ENCODE measurements around the gene NUBPL.
"Not testable (repeated sequence)": the region's sequence is repeated elsewhere in the genome, so short reads cannot be mapped to it uniquely, and the experiment has no call there.

NUBPL gene

DNA sequence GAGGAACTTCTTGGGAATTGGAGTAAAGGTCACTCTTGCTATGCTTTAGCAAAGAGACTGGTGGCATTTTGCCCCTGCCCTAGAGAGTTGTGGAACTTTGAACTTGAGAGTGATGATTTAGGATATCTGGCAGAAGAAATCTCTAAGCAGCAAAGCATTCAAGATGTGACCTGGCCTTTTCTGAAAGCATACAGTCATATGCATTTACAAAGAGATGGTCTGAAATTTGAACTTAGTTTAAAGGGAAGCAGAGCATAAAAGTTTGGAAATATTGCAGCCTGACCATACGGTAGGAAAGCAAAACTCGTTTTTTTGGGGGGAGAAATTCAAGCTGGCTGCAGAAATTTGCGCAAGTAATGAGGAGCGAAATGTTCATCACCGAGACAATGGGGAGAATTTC lies 60.9 kb downstream of the NUBPL start:
- Histone ChIP-seq H3K4me3 (ENCODE audit: low read depth in 1 of 2, low read length in 1 of 2) (no peak overlapping the region), H3K27me3 (no peaks in the 10 kb centered on the region), H3K9me3 (peaks cover 15% of the 10 kb centered on the region), H3K4me1 (ENCODE audit: control insufficient read depth in 1 of 2, insufficient read depth in 1 of 2, low read depth in 1 of 2, low read length in 1 of 2) (no peaks in the 10 kb centered on the region), H3K36me3 (no peaks in the 10 kb centered on the region), H3K27ac (no peak overlapping the region)
- TF ChIP-seq, protein P1, sequence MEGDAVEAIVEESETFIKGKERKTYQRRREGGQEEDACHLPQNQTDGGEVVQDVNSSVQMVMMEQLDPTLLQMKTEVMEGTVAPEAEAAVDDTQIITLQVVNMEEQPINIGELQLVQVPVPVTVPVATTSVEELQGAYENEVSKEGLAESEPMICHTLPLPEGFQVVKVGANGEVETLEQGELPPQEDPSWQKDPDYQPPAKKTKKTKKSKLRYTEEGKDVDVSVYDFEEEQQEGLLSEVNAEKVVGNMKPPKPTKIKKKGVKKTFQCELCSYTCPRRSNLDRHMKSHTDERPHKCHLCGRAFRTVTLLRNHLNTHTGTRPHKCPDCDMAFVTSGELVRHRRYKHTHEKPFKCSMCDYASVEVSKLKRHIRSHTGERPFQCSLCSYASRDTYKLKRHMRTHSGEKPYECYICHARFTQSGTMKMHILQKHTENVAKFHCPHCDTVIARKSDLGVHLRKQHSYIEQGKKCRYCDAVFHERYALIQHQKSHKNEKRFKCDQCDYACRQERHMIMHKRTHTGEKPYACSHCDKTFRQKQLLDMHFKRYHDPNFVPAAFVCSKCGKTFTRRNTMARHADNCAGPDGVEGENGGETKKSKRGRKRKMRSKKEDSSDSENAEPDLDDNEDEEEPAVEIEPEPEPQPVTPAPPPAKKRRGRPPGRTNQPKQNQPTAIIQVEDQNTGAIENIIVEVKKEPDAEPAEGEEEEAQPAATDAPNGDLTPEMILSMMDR (IDR thresholded peaks at IDR 0.05): no peak

DNA sequence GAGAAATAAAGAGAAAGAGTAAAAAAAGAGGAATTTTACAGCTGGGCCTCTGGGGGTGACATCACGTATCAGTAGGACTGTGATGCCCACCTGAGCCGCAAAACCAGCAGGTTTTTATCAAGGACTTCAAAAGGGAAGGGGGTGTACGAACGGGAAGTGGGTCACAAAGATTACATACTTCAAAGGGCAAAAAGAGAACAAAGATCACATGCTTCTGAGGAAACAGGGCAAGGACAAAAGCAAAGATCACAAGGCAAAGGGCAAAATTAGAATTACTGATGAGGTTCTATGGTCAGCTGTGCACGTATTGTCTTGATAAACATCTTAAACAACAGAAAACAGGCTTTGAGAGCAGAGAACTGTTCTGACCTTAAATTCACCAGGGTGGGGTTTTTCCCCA lies 91.7 kb downstream of the NUBPL start:
- H3K36me3 ChIP-seq, H3K27ac ChIP-seq, H3K27me3 ChIP-seq: not testable (repeated sequence)

DNA sequence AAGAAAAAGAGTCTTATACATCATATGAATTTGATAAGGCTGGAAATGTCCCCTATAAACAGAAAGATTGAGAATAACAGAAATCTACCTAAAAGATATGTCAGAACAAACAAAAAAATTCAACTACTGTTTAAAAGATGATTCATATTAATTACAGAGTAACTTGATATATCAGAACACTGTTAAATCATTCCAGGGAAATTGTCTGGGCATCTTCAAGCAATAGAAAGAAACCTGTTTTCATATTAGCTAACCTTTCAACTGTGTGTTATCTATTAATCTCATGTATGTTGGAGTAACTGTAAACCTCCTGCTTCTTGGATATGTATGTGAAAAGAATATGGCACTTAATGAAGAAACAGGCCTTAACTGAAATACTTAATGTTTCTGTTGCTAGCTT lies 96.7 kb downstream of the NUBPL start:
- Histone ChIP-seq H3K27me3 (no peaks in the 10 kb centered on the region), H3K36me3 (no peaks in the 10 kb centered on the region), H3K9me3 (peaks cover 5% of the 10 kb centered on the region), H3K4me3 (ENCODE audit: low read depth in 1 of 2, low read length in 1 of 2) (no peak overlapping the region), H3K4me1 (ENCODE audit: control insufficient read depth in 1 of 2, insufficient read depth in 1 of 2, low read depth in 1 of 2, low read length in 1 of 2) (no peaks in the 10 kb centered on the region), H3K27ac (no peak overlapping the region)
- TF ChIP-seq, protein P1 (IDR thresholded peaks at IDR 0.05): no peak

More for the DNA sequence above, 91.7 kb downstream of the NUBPL start:
- H3K4me3 ChIP-seq (ENCODE audit: low read depth in 1 of 2, low read length in 1 of 2); H3K9me3 ChIP-seq; H3K4me1 ChIP-seq (ENCODE audit: control insufficient read depth in 1 of 2, insufficient read depth in 1 of 2, low read depth in 1 of 2, low read length in 1 of 2): not testable (repeated sequence)

DNA sequence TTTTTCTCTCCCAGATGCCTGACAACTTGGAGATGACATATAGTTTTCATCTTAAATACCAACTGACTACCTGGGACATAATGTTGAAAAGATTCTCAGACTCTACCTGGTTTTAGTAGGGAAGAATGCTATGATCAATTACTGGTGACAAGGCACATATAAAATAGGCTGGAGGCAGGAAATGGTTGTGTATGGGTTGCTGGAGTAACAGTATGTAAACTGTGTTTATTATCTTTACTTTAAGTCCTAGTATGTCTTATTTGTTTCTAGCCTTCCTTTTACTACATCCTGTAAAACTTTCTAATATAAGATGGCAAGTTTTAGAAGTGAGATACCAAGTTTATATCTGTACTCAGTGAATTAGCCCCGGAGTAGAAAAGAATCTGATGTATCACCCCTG lies 98.1 kb downstream of the NUBPL start:
- Histone ChIP-seq H3K36me3 (no peaks in the 10 kb centered on the region), H3K9me3 (no peaks in the 10 kb centered on the region), H3K4me1 (ENCODE audit: control insufficient read depth in 1 of 2, insufficient read depth in 1 of 2, low read depth in 1 of 2, low read length in 1 of 2) (no peaks in the 10 kb centered on the region), H3K27ac (no peak overlapping the region), H3K27me3 (no peaks in the 10 kb centered on the region), H3K4me3 (ENCODE audit: low read depth in 1 of 2, low read length in 1 of 2) (no peak overlapping the region)
- TF ChIP-seq, protein P1 (IDR thresholded peaks at IDR 0.05): no peak

DNA sequence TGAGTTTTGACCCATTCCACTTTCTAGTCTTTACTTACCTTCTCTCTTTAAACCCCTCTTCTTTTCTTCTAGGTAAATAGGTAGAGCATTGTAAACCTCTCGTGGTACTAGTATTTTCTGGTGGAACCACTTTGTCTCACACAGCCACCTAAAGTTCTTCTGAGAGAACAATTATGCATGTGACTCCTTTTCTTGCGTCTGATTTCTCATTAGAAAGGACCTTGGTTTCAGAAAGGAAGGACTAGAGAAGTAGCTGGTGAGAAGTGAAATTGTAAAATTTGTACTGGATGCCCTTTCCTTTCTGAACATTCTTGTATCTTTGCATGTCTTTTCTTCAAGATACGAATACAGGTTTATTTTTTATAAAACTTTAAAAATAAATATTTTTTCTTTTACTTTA lies 99.0 kb downstream of the NUBPL start:
- Histone ChIP-seq H3K4me3 (ENCODE audit: low read depth in 1 of 2, low read length in 1 of 2) (no peak overlapping the region), H3K36me3 (no peaks in the 10 kb centered on the region), H3K9me3 (no peaks in the 10 kb centered on the region), H3K4me1 (ENCODE audit: control insufficient read depth in 1 of 2, insufficient read depth in 1 of 2, low read depth in 1 of 2, low read length in 1 of 2) (no peaks in the 10 kb centered on the region), H3K27me3 (no peaks in the 10 kb centered on the region), H3K27ac (no peak overlapping the region)
- TF ChIP-seq, protein P1 (IDR thresholded peaks at IDR 0.05): no peak

DNA sequence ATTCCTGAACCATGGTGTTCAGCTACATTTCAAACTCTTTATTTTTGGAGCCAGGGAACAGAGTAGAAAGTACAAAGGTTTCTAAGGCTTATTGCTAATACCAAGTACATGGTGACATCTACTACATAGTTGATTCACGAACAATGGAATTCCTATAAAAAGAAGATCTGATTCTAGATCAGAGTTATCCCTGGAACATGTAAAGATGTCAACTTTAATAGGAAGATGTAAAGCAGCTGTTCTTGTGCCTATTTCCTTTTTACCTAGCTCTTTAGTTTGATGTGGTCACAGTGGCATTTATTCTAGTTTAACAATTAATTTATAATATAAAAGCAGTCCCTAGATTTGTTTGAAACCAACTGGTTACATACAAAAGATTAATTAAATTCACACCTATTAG lies 99.5 kb downstream of the NUBPL start:
- no peaks in the 10 kb centered on the region for H3K27me3 ChIP-seq
- H3K9me3 ChIP-seq: no peaks in the 10 kb centered on the region
- no peak overlapping the region for H3K27ac ChIP-seq
- no peak overlapping the region for H3K4me3 ChIP-seq (ENCODE audit: low read depth in 1 of 2, low read length in 1 of 2)
- TF ChIP-seq, protein P1 (IDR thresholded peaks at IDR 0.05): no peak
- H3K4me1 ChIP-seq (ENCODE audit: control insufficient read depth in 1 of 2, insufficient read depth in 1 of 2, low read depth in 1 of 2, low read length in 1 of 2): no peaks in the 10 kb centered on the region
- H3K36me3 ChIP-seq: no peaks in the 10 kb centered on the region

All from neutrophil (primary cell).